Right forelimb (tissue), 1 donor: ENCODE results near the gene FIP1L1.
"Not testable (repeated sequence)": the region's sequence is repeated elsewhere in the genome, so short reads cannot be mapped to it uniquely, and the experiment has no call there.

Experiments used
- DNase-seq: peaks from one replicate; pipeline ENCODE4 v3.0.0-alpha.2; 2018

FIP1L1 gene, protein sequence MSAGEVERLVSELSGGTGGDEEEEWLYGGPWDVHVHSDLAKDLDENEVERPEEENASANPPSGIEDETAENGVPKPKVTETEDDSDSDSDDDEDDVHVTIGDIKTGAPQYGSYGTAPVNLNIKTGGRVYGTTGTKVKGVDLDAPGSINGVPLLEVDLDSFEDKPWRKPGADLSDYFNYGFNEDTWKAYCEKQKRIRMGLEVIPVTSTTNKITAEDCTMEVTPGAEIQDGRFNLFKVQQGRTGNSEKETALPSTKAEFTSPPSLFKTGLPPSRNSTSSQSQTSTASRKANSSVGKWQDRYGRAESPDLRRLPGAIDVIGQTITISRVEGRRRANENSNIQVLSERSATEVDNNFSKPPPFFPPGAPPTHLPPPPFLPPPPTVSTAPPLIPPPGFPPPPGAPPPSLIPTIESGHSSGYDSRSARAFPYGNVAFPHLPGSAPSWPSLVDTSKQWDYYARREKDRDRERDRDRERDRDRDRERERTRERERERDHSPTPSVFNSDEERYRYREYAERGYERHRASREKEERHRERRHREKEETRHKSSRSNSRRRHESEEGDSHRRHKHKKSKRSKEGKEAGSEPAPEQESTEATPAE

GRCh38 chr4:53377319-53378170, at the start of gene FIP1L1:
Gene FIP1L1, plus strand, starts transcription at chr4:53377641. Its CDS starts 198 bp downstream, at chr4:53377839.
- DNase-seq: peak; percentile 95

- DNase-seq: not testable (repeated sequence)
Observed at GRCh38 chr4:53334916-53335315, 42.5 kb upstream of the FIP1L1 start.

GRCh38 chr4:53340145-53340544, 37.3 kb upstream of the FIP1L1 start:
- not testable (repeated sequence) for DNase-seq

- DNase-seq: not testable (repeated sequence)
Observed at GRCh38 chr4:53346392-53346791, 31.0 kb upstream of the FIP1L1 start.

DNA sequence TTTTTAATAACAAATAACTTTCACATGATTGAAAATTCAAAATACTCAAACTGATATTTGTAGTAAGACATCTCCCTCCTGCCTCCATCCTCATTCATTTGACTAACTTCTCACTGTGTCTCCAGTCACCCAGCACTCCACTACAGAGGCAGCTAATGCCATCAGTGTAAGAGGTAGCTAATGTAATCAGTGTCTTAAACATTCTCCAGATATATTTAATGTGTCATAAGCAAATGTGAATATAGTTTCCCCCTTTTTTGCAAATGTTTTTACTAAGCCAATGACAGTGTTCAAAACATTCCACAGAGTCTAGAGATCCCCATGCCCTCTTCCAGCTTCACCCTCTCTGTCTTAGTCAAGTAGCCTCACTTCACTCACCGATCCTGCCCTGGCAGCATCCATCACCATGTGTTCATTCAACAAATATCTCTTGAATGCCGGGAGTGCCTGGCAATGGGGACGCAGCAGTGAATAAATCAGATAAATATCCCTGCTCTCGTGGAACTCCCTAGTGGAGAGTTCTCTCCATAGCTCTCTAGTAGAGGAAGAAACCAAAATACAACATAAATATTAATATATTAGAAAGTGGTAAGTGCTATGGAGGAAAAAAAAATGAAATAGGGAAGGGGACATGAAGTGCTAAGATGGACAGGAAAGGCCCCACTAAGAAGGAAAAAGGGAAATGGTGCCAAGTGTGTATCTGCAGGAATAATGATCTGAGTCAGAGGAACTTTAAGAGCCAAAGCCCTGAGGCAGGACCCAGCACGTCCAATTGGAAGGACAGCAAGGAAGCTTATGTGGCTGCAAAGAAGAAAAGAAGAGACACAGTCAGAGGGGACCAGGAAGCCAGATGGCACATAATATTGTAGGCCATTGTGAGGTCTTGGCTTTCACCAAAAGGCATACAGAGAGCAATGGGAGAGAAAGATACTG, 30.3 kb upstream of the FIP1L1 start:
- DNase-seq: no peak

- DNase-seq: no peak
Observed at GRCh38 chr4:53348046-53348445, 29.4 kb upstream of the FIP1L1 start.

DNA sequence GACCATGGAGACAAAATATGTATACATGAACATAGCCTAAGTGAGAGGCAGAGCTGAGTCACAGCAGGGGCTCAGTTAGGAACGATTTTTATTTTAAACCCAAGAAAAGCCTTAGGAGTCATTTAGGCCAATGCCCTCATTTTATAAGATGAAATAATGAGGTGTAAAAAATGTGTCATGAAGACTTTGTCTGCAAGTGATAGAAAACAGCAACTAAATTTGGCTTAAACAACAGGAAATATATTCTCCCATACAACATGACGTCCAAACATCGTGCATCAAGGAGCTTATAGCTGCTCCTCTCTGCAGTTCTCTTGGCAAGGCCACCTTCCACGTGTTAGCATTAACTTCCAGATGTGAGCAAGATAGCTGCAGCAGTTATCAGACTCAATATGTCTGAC, 28.4 kb upstream of the FIP1L1 start:
- DNase-seq: no peak

DNA sequence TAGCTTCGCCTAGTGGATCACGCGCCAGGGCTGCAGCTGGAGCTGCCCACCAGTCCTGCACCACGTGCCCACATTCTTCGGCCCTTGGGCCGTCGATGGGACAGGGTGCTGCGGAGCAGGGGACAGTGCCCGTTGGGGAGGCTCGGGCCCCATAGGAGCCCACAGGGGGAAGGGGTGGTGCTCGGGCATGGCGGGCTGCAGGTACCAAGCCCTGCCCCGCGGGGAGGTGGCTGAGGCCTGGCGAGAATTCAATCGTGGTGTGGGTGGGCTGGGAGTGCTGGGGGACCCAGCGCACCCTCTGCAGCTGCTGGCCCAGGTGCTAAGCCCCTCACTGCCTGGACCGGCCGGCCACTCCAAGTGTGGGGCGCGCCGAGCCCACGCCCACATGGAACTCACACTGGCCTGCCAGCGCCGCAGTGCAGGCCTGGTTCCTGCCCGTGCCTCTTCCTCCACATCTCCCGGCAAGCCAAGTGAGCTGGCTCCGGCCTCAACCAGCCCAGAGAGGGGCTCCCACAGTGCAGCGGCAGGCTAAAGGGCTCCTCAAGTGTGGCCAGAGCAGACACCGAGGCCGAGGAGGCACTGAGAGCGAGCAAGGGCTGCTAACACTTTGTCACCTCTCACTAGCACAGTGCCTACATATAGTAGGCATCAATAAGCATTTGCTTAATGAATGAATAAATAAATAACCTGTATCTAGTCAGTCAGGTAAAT, 23.3 kb upstream of the FIP1L1 start:
- no peak for DNase-seq

- DNase-seq: no peak
Observed at GRCh38 chr4:53355930-53356521, 21.4 kb upstream of the FIP1L1 start.

- no peak for DNase-seq
Observed at GRCh38 chr4:53361451-53361850, 16.0 kb upstream of the FIP1L1 start.

DNA sequence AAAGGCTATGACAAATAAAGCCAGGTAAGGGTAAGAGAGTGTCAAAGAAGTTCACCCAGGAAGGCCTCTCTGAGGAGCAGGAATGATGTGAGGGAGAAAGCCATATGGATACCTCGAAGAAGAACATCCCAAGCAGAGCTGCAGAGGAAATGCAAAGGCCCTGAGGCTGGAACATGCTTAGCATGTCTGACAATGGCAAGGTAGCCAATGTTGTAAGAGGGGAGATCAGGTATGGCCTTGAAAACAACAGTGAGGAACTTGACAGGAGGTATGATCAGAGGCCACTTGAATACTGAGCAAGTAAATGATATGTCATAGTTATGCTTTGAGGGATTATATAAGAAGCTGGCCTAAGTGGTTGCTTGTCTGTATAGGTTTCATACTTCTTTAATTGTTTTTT, 15.3 kb upstream of the FIP1L1 start:
- no peak for DNase-seq

DNA sequence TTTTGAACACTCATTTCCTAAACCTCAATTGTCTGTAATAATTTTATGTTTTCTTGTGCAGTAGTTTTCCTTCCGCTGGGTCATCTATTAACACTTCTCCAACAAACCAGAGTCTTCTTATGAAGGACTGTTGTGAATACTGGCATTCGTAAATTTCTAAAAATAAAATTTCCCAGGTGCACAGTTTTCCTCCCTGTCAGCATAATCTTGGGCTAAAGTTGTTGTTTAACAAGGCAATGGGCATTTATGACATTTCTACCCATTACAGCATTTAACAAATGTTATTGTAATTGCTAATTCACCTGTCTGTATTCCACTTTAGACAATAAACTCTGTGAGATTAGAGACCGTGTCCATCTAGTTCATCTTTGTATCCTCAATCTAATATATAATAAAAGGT, 12.8 kb upstream of the FIP1L1 start:
- DNase-seq: no peak

- no peak for DNase-seq
Observed at GRCh38 chr4:53365121-53365485, 12.3 kb upstream of the FIP1L1 start.

DNA sequence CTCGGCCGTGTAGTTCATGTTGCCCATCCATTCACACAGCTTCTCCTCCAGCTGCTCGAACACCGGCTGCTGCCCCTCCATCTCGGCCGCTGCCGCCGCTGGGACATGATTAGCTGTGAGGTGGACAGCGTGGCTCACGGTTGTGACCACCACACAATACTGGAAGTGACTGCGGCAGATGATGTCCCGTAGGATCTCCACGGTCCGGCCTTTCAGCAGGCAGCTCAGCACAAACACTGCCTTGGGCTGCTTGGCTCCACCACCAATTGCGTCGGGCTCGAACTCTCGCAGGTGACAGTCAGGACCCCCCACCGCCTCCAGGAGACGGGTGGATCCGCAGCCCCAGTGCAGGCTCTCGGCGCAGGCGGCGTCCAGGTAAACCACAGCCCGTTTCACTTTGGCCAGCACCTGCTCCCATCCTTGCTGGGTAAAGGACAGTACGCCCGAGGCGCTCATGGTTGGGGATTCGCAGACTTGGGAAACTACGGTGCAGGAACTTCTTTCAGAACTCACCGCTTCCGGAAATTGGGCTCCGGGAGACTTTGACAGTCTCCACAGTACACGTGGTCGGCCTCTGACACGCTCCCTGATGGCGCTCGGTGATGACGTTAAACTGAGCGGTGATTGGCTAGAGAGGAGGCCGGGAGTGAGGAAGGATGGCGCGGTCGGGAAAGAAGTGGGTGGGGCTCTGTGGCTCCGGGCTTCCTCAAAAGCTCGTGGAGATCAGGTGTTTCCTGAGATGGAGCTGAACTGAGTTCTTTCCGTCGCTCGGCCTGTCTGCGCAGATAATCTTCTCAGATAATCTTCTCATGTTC, 11.7 kb upstream of the FIP1L1 start, which contains the start of gene SCFD2:
Gene SCFD2, minus strand, starts transcription at position 576 of the 815 bp plus-strand sequence.
- DNase-seq: peak; percentile 98

- DNase-seq: no peak
Observed at GRCh38 chr4:53366301-53366716, 11.1 kb upstream of the FIP1L1 start.

GRCh38 chr4:53367721-53368120, 9.7 kb upstream of the FIP1L1 start:
- DNase-seq: no peak

GRCh38 chr4:53371049-53371448, 6.4 kb upstream of the FIP1L1 start:
- no peak for DNase-seq

- no peak for DNase-seq
Observed at GRCh38 chr4:53371843-53372521, 5.5 kb upstream of the FIP1L1 start.

DNA sequence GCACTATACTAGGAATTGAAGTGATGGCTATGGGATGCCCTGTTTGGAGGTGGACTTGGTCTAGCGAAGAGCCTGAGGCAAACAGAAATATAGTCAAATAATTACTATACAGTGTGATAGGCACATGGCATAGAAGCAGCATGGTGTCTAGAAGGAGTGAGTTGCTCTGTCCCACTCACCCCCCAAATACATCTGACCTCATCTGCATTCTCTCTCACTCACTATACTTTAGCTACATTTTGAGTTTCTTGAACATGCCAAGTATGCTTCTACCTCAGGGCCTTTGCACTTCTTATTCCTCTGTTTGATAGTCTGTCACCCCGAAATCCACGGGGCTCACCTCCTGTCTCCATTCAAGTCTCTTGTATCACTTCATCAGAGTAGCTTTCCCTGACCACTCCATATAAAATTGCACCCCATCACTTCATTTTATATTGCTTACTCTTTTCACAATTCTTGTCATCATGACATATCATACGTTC, 2.6 kb upstream of the FIP1L1 start:
- no peak for DNase-seq

- DNase-seq: no peak
Observed at GRCh38 chr4:53376900-53377299, 541 bp upstream of the FIP1L1 start.
